ENCODE data around the gene TMEM44.
"Not testable (repeated sequence)": the region's sequence is repeated elsewhere in the genome, so short reads cannot be mapped to it uniquely, and the experiment has no call there.

TMEM44 gene

DNA sequence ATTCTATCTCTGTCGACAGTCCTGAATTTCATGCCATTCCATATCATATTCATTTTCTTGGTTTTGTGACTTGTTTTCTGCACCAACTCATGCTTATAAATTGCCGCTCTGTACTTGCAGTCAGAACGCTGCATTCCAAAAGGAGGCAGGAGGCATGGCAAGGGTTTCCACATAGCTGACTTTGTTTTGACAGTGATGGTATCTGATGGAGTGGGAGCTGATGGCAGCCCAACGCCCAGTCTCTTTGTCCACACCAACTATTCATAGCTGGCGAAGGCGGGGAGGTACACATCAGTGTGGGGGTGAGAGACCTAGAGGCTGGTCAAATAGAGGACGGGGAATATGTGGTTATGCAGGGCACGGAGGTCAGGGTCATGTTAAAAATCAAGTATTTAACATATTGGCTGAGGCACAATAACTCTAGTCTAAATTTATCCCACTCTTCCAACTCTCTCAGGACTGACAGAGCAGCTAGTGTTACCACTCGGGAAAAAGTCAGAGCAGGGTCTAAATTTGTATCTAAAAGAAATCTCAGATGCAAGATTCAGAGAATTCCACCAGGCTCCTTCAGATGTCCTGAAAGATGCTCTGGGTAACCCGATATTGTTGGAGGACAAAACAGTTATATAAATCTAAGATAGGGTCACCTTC lies 78.6 kb downstream of the TMEM44 start:
- TF ChIP-seq, protein P1, sequence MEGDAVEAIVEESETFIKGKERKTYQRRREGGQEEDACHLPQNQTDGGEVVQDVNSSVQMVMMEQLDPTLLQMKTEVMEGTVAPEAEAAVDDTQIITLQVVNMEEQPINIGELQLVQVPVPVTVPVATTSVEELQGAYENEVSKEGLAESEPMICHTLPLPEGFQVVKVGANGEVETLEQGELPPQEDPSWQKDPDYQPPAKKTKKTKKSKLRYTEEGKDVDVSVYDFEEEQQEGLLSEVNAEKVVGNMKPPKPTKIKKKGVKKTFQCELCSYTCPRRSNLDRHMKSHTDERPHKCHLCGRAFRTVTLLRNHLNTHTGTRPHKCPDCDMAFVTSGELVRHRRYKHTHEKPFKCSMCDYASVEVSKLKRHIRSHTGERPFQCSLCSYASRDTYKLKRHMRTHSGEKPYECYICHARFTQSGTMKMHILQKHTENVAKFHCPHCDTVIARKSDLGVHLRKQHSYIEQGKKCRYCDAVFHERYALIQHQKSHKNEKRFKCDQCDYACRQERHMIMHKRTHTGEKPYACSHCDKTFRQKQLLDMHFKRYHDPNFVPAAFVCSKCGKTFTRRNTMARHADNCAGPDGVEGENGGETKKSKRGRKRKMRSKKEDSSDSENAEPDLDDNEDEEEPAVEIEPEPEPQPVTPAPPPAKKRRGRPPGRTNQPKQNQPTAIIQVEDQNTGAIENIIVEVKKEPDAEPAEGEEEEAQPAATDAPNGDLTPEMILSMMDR (IDR thresholded peaks at IDR 0.05; ENCODE audit: control insufficient read depth, insufficient read depth, low read depth, low read length, missing control alignments) = no peak
- no peak for DNase-seq (ENCODE audit: low read depth)
- H3K4me3 ChIP-seq (ENCODE audit: control insufficient read depth, low read depth, low read length) = no peak overlapping the region

DNA sequence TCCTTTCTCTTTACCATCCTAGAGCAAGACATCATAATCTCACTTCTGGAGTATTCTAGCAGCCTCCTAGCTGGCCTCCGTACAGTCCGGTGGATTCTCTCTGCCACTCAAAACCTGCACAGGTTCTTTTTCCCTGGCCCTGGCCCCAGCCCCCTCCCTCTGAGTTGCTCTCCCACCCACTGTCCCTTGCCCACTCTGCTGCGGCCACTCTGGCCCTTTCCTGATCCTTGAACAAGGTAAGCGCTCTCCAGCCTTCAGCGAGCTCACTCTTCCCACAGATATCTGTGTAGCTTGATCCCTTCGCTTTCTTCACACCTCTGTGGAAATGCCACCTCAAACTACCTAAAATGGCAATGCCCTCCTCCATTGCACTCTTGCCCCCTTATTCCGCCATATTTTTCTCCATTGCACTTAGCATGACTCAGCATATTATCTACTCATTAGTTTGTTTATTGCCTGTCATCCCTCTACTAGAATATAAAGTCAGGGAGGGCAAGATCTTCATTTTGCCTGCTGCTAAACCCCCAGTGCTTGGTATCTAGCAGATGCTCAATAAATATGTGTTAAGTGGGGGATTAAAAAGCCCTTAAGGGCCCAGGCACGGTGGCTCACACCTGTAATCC lies 80.8 kb downstream of the TMEM44 start:
- no peak for DNase-seq (ENCODE audit: low read depth)
- TF ChIP-seq, protein P1 (IDR thresholded peaks at IDR 0.05; ENCODE audit: control insufficient read depth, insufficient read depth, low read depth, low read length, missing control alignments) = no peak
- no peak overlapping the region for H3K4me3 ChIP-seq (ENCODE audit: control insufficient read depth, low read depth, low read length)

DNA sequence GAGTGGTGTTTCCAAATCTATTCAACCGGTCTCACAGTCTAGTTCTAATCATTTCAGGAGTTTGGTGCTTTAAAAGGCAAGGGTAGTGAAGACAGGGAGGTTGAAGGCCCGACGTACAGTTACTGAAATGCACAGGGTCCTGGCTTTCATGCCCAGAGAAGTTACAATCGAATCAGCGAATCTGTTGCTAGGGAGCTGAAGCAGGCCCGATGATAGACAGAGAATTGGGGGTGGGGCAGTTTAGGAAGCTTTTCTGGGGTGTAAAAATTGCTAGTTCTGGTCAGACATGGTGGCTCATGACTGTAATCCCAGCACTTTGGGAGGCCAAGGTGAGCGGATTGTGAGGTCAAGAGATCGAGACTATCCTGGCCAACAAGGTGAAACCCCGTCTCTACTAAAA lies 83.4 kb downstream of the TMEM44 start:
- DNase-seq (ENCODE audit: low read depth) = no peak
- no peak overlapping the region for H3K4me3 ChIP-seq (ENCODE audit: control insufficient read depth, low read depth, low read length)
- TF ChIP-seq, protein P1 (IDR thresholded peaks at IDR 0.05; ENCODE audit: control insufficient read depth, insufficient read depth, low read depth, low read length, missing control alignments) = no peak

DNA sequence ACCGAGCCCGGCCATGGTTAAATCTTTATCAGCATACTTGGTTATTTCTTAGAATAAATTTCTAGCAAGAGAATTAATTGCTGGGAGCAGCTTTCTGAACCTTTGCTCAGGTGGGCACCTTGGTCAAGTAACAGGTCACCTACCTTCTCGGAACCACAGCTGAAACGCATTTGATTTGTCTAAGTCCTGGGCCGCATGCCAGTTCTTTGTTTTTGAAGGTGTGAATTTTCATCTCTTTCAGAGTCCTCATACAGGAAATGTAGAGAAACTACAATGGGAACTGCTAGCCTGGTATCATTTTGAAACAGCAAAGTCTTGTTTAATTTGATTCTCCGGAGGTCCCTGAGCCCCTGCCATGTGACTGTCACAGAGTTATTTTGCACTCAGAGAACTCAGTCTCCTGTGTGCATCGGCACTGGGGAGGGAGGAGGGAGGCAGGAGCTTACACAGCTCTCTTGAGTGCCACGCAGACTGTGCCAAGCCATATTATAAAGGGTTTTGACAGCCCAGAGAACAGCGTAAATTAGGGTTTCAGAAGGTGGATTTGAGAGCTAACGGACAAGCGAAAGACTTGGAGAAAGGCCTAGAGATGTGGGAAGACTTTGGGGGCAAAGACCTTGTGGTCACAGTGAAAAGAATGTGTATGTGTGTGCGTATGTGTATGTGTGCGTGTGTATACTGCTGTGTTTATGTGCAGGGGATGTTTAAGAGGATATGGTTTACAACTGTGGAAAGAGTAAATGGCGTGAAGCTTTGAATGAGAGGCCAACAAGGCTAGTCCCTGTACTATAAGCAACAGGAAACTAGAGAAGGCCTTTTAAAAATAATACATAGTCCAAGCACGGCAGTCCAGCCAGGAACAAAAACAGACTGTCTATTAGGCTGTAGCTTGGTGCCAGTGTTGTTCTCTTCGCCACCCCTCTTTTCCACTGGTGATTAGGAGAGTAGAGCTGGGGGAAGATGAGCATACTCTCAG lies 84.6 kb downstream of the TMEM44 start:
- no peak for DNase-seq (ENCODE audit: low read depth)
- TF ChIP-seq, protein P1 (IDR thresholded peaks at IDR 0.05; ENCODE audit: control insufficient read depth, insufficient read depth, low read depth, low read length, missing control alignments) = no peak

DNA sequence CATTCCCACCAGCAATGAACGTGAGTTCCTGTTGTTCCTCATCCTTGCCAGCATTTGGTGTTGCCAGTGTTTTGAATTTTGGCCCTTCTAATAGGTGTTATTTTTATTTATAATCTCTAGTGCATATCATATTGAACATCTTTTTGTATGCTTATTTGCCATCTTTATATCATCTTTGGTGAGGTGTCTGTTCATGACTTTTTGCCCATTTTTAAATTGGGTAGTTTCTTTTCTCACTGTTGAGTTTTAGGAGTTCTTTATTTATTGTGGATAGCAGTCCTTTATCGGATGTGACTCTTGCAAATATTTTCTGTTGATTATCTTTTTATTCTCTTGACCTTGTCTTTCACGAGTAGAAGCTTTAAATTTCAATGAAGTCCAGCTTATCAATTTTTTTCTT lies 86.2 kb downstream of the TMEM44 start:
- no peak overlapping the region for H3K4me3 ChIP-seq (ENCODE audit: control insufficient read depth, low read depth, low read length)
- TF ChIP-seq, protein P1 (IDR thresholded peaks at IDR 0.05; ENCODE audit: control insufficient read depth, insufficient read depth, low read depth, low read length, missing control alignments) = no peak
- DNase-seq (ENCODE audit: low read depth) = no peak

More for the DNA sequence above, 84.6 kb downstream of the TMEM44 start:
- no peak overlapping the region for H3K4me3 ChIP-seq (ENCODE audit: control insufficient read depth, low read depth, low read length)

DNA sequence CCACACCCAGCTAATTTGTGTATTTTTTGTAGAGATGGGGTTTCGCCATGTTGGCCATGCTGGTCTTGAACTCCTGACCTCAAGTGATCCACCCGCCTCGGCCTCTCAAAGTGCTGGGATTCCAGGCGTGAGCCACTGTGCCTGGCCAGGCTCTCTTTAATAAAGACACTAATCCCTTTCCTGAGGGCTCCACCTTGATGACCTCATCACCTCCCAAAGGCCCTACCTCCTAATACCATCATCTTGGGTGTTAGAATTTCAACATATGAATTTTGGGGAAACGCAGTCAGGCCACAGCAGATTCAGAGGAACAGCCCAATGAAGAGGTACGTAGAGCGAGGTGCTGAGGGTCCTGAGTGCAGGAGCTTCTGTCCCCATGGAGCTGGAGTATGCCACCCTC lies 87.7 kb downstream of the TMEM44 start:
- H3K4me3 ChIP-seq (ENCODE audit: control insufficient read depth, low read depth, low read length); DNase-seq (ENCODE audit: low read depth): not testable (repeated sequence)
